Skeletal muscle tissue (tissue), 4 donors: ENCODE data around the gene RNF144A. TPM values are rescaled to one million over a fixed set of nuclear protein-coding genes. Genes with fewer than 3 reads are reported as not detected.

Experiments
- H3K27ac ChIP-seq: one replicate; pipeline ENCODE4 v1.7.0; 2013; ENCODE audit warnings: mild to moderate bottlenecking, low read depth, low read length, inconsistent platforms
- H3K27me3 ChIP-seq, 3 donors: one replicate each; pipeline ENCODE4 v1.7.0; 2013; ENCODE audit warnings: low read length in 3 of 3; ENCODE audit not compliant: control insufficient read depth in 3 of 3, insufficient read depth in 3 of 3
- H3K36me3 ChIP-seq, 3 donors: one replicate each; pipeline ENCODE4 v1.7.0; 2013; ENCODE audit warnings: low read length in 3 of 3; ENCODE audit not compliant: control insufficient read depth in 3 of 3, insufficient read depth in 3 of 3
- H3K4me1 ChIP-seq, 3 donors: one replicate each; pipeline ENCODE4 v1.7.0; 2013; ENCODE audit warnings: low read length in 3 of 3, mild to moderate bottlenecking in 3 of 3; ENCODE audit not compliant: control insufficient read depth in 3 of 3, insufficient read depth in 3 of 3
- H3K4me3 ChIP-seq, 3 donors: one replicate each; pipeline ENCODE4 v1.7.0; 2013; ENCODE audit warnings: low read length in 3 of 3
- H3K9ac ChIP-seq, 3 donors: one replicate each; pipeline ENCODE4 v1.7.0; 2013; ENCODE audit warnings: low read length in 3 of 3, mild to moderate bottlenecking in 3 of 3, moderate library complexity in 2 of 3, low read depth in 1 of 3
- H3K9me3 ChIP-seq, 3 donors: one replicate each; pipeline ENCODE4 v1.7.0; 2013; ENCODE audit warnings: low read length in 3 of 3; ENCODE audit not compliant: control insufficient read depth in 3 of 3
- total RNA-seq: library from RNA; depleted of rRNA; stranded (reverse); fragments of >200 nt; gene quantifications from one replicate; pipeline ENCODE4 v1.2.3, GENCODE V29; 2014
- donor health status: Osteomylitis.

The RNF144A gene
- total RNA-seq, 1 donor from 2014 or later = 16.2 TPM

DNA sequence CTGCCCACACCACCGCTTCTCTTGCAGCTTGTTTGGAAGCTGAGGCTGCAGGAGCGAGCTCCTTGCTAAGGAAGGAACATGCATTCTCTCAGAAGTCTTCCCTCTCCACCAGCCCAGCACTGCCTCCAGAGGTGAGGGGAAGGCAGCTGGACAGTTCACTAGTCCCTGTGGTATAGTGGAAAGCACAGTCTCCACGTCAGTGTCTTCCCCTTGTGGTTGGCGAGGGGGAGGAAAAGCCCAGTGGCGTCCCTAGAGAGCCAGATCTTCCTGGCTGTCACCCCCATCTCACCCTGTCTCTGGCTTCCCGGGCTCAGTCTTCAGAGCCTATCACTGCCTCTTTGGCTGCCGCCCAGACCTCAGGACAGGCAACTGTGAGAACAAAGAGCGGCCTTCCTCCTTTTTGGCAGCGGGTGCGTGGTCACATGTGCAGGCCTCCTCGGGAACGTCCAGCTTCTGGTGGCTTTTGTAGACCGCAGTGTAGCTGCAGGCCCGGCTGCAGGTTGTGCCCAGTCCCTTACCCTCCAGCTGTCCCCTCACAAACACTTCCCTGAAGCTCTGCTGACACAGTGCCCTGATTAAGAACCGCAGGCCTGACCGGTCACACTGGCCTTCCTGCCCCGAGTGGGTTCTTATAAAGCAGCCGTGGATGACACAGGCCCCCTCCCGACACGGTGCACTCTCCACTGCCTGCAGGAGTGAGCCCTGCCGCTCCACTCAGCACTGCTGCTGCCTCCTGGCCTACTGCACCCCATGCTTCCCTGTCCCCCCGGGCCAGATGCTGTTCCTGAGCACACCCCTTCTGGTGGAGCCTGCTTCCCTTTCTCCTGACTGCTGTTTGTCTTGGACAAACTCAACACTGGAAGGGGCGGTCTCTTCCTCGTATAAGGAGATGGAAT, 90.9 kb downstream of the RNF144A start:
- H3K36me3 ChIP-seq = no peaks in the 10 kb centered on the region
- peak overlapping the region; percentile 85 for H3K27ac ChIP-seq
- peaks cover 50 to 77% (median 52%) of the 10 kb centered on the region in 3 donors for H3K4me1 ChIP-seq
- peak overlapping the region; percentile 28 to 64 (median 58) for H3K4me3 ChIP-seq
- H3K9me3 ChIP-seq = no peaks in the 10 kb centered on the region
- peak overlapping the region in 2 of 3 donors; percentile 29 to 72 for H3K9ac ChIP-seq
- no peaks in the 10 kb centered on the region for H3K27me3 ChIP-seq

DNA sequence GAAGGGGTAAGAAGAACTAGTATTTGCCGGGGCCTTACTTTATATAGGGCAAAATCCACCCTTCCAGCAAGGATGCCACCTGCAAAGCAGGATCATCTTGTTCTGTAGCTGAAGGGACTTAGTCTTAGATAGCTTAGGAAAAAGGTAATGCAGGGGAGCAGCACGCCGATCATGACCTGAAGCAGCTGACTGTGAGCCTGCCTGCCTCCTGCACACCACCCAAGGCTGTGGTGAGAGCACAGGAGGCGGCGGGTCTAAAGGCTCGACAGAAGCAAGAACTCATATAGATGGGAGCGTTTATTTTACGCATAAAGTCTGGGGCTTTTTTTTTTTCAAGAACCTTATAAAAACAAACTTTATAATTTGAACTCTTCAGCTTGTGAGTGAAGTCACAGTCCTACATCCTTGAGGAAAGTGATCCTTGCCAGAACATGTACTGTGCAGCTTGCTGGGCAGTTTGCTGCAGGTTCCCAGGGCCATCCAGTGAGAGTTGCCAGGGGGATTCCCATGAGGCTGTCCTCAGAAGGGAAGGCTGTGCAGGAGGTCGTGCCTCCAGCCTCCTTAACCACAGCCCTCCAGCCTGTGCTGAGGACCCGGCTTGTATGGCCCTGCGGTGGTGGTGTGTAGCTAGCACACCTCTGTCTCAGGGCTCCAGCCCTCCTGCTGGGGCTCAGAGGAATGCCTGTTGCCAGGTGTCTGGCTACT, 92.1 kb downstream of the RNF144A start:
- Histone ChIP-seq H3K4me1 (peaks cover 58 to 86% (median 60%) of the 10 kb centered on the region in 3 donors), H3K36me3 (no peaks in the 10 kb centered on the region), H3K4me3 (no peak overlapping the region), H3K9ac (peak overlapping the region in 2 of 3 donors; percentile 26 to 29), H3K27me3 (no peaks in the 10 kb centered on the region), H3K9me3 (no peaks in the 10 kb centered on the region), H3K27ac (peak overlapping the region; percentile 85)

DNA sequence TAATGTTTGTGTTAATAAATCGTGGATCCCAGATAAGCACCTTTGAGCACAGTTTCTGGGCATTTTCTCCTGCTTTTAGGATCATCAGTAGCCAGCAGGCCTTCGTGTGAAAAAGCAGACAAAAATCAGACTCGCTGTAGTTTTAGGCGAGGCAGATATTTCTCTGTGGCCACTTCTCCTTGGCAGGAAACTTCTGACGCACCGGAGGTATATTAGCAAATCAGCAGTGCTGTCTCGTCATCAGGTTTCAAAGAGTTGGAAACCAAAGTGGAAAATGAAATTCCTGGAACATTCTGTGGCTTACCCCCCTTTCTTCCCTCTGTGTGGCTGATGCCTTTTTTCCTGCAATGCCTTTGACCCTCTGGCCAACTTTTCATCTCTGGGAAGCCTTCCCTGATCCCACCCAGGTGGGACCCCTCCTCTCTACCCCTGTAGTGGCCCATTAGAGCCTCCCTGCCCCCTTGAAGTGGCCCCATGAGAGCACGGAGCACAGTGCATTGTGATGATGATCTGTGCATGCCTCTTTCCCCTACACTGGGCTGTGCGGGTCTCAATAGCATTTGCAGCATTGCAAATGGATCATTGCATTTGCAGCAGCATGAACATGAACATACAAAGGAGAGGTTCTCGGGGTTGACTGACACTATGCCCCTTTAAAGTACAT, 93.3 kb downstream of the RNF144A start:
- H3K9ac ChIP-seq = peak overlapping the region in 2 of 3 donors; percentile 18 to 26
- H3K4me1 ChIP-seq = peaks cover 70 to 90% (median 72%) of the 10 kb centered on the region in 3 donors
- peak overlapping the region; percentile 85 for H3K27ac ChIP-seq
- H3K27me3 ChIP-seq = no peaks in the 10 kb centered on the region
- H3K36me3 ChIP-seq = no peaks in the 10 kb centered on the region
- peak overlapping the region in 2 of 3 donors; percentile 16 to 41 for H3K4me3 ChIP-seq
- H3K9me3 ChIP-seq = no peaks in the 10 kb centered on the region

DNA sequence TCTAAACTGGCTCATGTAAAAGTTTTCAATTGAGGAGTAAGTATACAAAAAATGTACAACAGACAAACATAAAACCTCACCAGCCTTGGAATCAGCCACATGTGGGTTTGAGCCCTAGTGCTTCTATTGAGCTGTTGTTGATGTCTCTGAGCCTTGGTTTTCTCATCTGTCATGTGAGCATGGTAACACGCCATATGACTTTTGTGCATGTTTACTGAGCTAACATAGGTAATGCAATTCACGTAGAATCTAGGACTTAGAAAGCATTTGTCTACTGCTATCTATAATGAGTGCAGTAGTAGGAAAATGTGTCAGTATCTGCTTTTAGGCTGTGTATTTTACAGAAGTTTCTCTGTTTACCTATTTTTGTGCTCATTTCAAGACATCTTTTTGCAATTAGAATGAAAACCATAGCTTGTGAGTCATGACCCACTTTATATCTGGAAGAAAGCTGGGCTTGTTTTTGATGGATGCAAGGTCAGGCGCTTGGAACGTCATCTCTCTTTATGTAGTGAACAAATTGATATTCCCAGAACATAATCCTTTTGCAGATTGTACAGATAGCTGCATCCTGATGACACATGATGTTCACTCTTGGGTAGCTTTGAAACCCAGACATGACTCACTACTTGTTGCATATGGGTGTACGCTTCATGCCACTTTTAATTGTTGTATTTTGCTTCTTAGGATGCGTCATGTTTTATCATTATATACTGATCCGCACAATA, 94.3 kb downstream of the RNF144A start:
- Histone ChIP-seq H3K4me3 (no peak overlapping the region), H3K36me3 (no peaks in the 10 kb centered on the region), H3K4me1 (peaks cover 75 to 85% (median 76%) of the 10 kb centered on the region in 3 donors), H3K27ac (peak overlapping the region; percentile 46), H3K27me3 (no peaks in the 10 kb centered on the region), H3K9ac (no peak overlapping the region), H3K9me3 (no peaks in the 10 kb centered on the region)

DNA sequence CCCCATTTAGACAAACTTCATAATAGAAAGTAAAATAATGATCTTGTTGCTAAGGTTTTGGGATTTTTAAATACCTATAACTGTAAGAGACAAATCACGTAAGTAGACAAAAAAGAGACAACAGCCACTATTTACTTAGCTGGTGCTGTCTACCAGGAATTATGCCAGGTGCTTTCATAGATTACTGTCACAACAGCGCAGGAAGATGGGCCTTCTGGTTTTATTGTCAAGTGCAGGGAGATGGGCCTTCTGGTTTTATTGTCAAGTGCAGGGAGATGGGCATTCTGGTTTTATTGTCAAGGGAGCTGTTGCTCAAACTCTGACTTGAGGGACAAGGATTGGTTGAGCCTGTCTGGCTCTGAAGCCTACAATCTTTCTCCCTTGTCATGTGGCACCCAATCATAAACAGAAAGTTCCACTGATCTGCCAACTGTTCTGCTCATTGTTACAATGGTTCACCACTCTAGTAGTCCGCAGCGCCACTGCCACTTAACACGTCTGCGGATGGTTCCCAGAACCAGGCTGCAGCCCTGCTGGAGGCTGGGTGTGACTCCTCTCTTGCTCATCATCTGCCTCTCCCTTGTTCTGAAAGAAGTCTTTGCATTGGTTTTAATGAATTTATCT, 95.0 kb downstream of the RNF144A start:
- Histone ChIP-seq H3K27ac (peak overlapping the region; percentile 46), H3K4me1 (peaks cover 74 to 84% (median 76%) of the 10 kb centered on the region in 3 donors), H3K27me3 (no peaks in the 10 kb centered on the region), H3K9me3 (no peaks in the 10 kb centered on the region), H3K36me3 (no peaks in the 10 kb centered on the region), H3K9ac (no peak overlapping the region), H3K4me3 (no peak overlapping the region)

DNA sequence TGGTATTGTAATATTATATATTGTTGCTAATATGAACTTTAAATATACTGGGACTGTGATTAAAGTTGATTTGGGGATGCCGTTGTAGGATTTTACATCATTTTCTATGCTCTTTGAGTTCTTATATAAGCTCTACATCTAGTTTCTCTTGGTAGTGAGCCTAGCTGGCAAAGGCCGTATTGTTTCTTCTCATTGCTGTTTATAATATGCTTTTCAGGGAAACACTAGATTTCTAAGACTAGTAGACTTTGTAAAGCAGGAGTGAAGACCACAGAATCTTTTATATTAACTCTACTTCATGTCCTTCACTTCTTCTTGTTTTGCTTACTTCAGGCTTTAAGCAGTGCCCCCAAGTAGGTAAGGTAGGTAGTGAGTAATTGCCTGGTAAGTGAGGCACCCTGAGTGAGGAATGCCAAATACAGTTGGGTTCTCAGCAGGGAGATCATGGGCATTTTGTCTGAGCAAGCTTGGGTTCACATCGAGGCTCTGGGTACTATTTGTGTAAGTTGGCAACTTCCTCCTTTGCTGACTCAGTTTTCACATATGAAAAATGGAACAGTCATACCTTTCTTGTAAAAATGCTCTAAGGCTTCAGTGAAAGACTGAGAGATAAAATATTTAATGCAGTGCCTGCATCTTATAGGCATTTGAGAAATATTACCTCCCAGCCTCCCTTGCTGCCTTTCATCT, 96.4 kb downstream of the RNF144A start:
- no peaks in the 10 kb centered on the region for H3K27me3 ChIP-seq
- H3K36me3 ChIP-seq = no peaks in the 10 kb centered on the region
- peaks cover 60 to 83% (median 74%) of the 10 kb centered on the region in 3 donors for H3K4me1 ChIP-seq
- no peak overlapping the region for H3K27ac ChIP-seq
- H3K9ac ChIP-seq = no peak overlapping the region
- H3K4me3 ChIP-seq = no peak overlapping the region
- H3K9me3 ChIP-seq = no peaks in the 10 kb centered on the region

DNA sequence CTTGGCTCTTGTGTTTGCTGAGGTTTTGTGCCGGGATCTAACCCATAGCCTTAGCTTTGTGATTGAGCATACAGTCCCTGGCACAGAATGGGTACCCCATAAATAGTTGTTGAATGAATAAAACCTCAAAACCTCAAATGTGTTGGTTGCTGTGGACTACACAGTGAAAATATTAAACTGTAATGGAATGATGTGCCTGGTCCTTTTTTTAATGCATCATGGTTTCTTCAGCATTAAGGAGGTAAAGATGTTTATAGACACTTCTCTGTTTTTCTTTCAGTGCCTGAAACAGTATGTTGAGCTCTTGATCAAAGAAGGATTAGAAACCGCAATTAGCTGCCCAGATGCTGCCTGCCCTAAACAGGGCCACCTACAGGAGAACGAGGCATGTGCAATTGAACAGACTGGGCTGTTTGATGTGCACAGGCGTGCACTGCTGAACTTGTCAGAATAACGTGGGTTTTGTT, 97.0 kb downstream of the RNF144A start:
- Histone ChIP-seq H3K4me1 (peaks cover 54 to 77% (median 68%) of the 10 kb centered on the region in 3 donors), H3K9me3 (no peaks in the 10 kb centered on the region), H3K9ac (no peak overlapping the region), H3K27ac (peak overlapping the region; percentile 81), H3K27me3 (no peaks in the 10 kb centered on the region), H3K4me3 (no peak overlapping the region), H3K36me3 (no peaks in the 10 kb centered on the region)

DNA sequence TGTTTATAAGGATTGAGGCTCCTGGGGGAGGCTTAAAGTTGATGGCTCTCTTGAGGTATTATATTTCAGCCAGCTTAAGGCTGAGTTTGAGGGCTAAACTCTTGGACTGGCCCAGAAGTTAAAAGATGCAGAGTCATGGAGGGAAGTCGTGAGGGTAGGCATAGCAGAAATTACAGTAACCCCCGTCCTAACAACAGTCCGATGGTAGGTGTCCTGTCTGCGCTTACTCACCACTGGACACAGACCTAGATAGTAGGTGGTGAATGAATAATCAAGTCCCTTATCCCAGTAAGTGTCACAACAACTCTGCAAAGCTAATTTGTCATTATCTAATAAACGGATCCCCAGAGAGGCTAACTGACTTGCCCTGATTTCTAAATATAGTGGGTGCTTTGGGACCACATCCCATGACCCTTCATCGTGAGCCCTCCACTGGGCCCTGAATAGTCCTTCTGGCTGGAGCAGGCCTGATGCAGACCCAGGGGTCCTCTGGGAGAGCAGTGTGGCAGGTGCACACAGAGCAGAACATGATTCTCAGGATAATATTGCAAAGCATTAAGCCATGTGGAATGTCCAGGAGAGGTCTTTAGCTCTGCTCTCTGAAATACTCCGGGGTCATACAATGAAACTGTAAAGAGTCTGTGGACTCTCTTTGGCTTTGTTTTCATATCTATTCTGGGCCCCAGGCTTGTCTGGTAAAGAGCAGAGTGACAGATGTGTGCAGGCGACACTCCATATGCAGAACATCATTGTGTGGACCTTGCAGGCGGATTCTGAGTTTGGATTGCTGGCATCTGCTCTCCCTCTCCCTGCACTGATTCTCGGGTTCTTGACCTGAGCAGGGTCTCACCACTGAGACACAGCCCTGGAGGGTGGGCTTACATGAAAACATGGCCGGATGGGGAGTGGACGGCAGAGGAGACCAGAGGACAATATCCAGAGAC, 98.1 kb downstream of the RNF144A start:
- H3K27me3 ChIP-seq = no peaks in the 10 kb centered on the region
- peaks cover 43 to 66% (median 58%) of the 10 kb centered on the region in 3 donors for H3K4me1 ChIP-seq
- H3K27ac ChIP-seq = peak overlapping the region; percentile 81
- H3K9ac ChIP-seq = peak overlapping the region in 2 of 3 donors; percentile 27 to 60
- H3K36me3 ChIP-seq = peaks cover 0 to under 1% (median under 1%) of the 10 kb centered on the region in 3 donors
- H3K4me3 ChIP-seq = peak overlapping the region in 2 of 3 donors; percentile 35 to 42
- no peaks in the 10 kb centered on the region for H3K9me3 ChIP-seq
